ENCODE results near the gene RAB3IP. TPM values are rescaled to one million over a fixed set of nuclear protein-coding genes. Genes with fewer than 3 reads are reported as not detected.
A peak's percentile ranks its signal among the peaks of the same experiment; 100 is the strongest.

The RAB3IP gene
- total RNA-seq, 1 experiment from 2014 or later = 39.4 TPM

GRCh38 chr12:69822201-69822860, 83.7 kb downstream of the RAB3IP start:
- no peaks in the 10 kb centered on the region for H3K9me3 ChIP-seq (ENCODE audit: low read depth, low read length, poor library complexity, severe bottlenecking)
- intact Hi-C loops (cut with micrococcal nuclease; ENCODE audit: unreplicated experiment) = loop anchor here (5.0 kb wide), 2 partner anchors 80 to 165 kb away; no protein-coding TSS in a partner anchor
- peak; percentile 83 for DNase-seq (ENCODE audit: low spot score)
- no TSS peak for BruUV-seq (replicated peaks)
- H3K36me3 ChIP-seq (ENCODE audit: insufficient read depth, low read length, poor library complexity, severe bottlenecking) = no peaks in the 10 kb centered on the region
- POLR2A ChIA-PET (ENCODE audit: low non-redundant PET) = no interaction called here
- CTCF ChIA-PET = no interaction called here
- H3K27me3 ChIP-seq (replicated peaks; ENCODE audit: insufficient read depth, low read depth, low read length, poor library complexity) = no peaks in the 10 kb centered on the region
- TF ChIP-seq CTCF (conservative IDR thresholded peaks at IDR 0.05; ENCODE audit: low read depth, low read length) = no peak
- TF ChIP-seq EZH2 (IDR thresholded peaks at IDR 0.05; ENCODE audit: borderline replicate concordance, low read depth, low read length, poor library complexity, severe bottlenecking) = no peak
- peak overlapping the region; percentile 81 for H3K27ac ChIP-seq (ENCODE audit: low read depth, low read length, poor library complexity, severe bottlenecking)
- peaks cover 32% of the 10 kb centered on the region for H3K4me1 ChIP-seq (ENCODE audit: insufficient read depth, low read length, poor library complexity, severe bottlenecking)
- peak overlapping the region; percentile 32 for H3K4me3 ChIP-seq (ENCODE audit: low read depth, low read length, poor library complexity, severe bottlenecking)

GRCh38 chr12:69824028-69824427, 85.4 kb downstream of the RAB3IP start:
- H3K36me3 ChIP-seq (ENCODE audit: insufficient read depth, low read length, poor library complexity, severe bottlenecking) = no peaks in the 10 kb centered on the region
- ChIA-PET POLR2A (ENCODE audit: low non-redundant PET) (no interaction called here), CTCF (no interaction called here)
- H3K4me1 ChIP-seq (ENCODE audit: insufficient read depth, low read length, poor library complexity, severe bottlenecking) = peaks cover 32% of the 10 kb centered on the region
- H3K27ac ChIP-seq (ENCODE audit: low read depth, low read length, poor library complexity, severe bottlenecking) = no peak overlapping the region
- no TSS peak for BruUV-seq (replicated peaks)
- DNase-seq (ENCODE audit: low spot score) = no peak
- TF ChIP-seq EZH2 (IDR thresholded peaks at IDR 0.05; ENCODE audit: borderline replicate concordance, low read depth, low read length, poor library complexity, severe bottlenecking) (no peak), CTCF (conservative IDR thresholded peaks at IDR 0.05; ENCODE audit: low read depth, low read length) (no peak)
- no peaks in the 10 kb centered on the region for H3K27me3 ChIP-seq (replicated peaks; ENCODE audit: insufficient read depth, low read depth, low read length, poor library complexity)
- H3K4me3 ChIP-seq (ENCODE audit: low read depth, low read length, poor library complexity, severe bottlenecking) = no peak overlapping the region
- intact Hi-C loops (cut with micrococcal nuclease; ENCODE audit: unreplicated experiment) = loop anchor here (5.0 kb wide), 2 partner anchors 82 to 163 kb away; no protein-coding TSS in a partner anchor
- H3K9me3 ChIP-seq (ENCODE audit: low read depth, low read length, poor library complexity, severe bottlenecking) = no peaks in the 10 kb centered on the region

- Histone ChIP-seq H3K9me3 (ENCODE audit: low read depth, low read length, poor library complexity, severe bottlenecking) (no peaks in the 10 kb centered on the region), H3K36me3 (ENCODE audit: insufficient read depth, low read length, poor library complexity, severe bottlenecking) (no peaks in the 10 kb centered on the region), H3K4me3 (ENCODE audit: low read depth, low read length, poor library complexity, severe bottlenecking) (no peak within 1 kb of the TSS), H3K27ac (ENCODE audit: low read depth, low read length, poor library complexity, severe bottlenecking) (no peak within 1 kb of the TSS), H3K4me1 (ENCODE audit: insufficient read depth, low read length, poor library complexity, severe bottlenecking) (peaks cover 32% of the 10 kb centered on the region), H3K27me3 (replicated peaks; ENCODE audit: insufficient read depth, low read depth, low read length, poor library complexity) (no peaks in the 10 kb centered on the region)
- CTCF ChIA-PET = no interaction called here
- intact Hi-C loops (cut with micrococcal nuclease; ENCODE audit: unreplicated experiment) = loop anchor here (5.0 kb wide), 2 partner anchors 83 to 162 kb away; no protein-coding TSS in a partner anchor
- no TSS peak for BruUV-seq (replicated peaks)
- no peak for DNase-seq (ENCODE audit: low spot score)
- POLR2A ChIA-PET (ENCODE audit: low non-redundant PET) = no interaction called here
- TF ChIP-seq EZH2 (IDR thresholded peaks at IDR 0.05; ENCODE audit: borderline replicate concordance, low read depth, low read length, poor library complexity, severe bottlenecking) (no peak), CTCF (conservative IDR thresholded peaks at IDR 0.05; ENCODE audit: low read depth, low read length) (no peak)
Measured at GRCh38 chr12:69824966-69825560, 86.4 kb downstream of the RAB3IP start, which contains the start of gene MYRFL. Gene MYRFL, plus strand, starts transcription at chr12:69825227. Its CDS starts 291 bp downstream, at chr12:69825518.
